ENCODE data around the gene YWHAE. TPM values are rescaled to one million over a fixed set of nuclear protein-coding genes. Genes with fewer than 3 reads are reported as not detected.

YWHAE gene
- total and polyA plus RNA-seq, 2 experiments from 2014 or later: 287 to 599 TPM

DNA sequence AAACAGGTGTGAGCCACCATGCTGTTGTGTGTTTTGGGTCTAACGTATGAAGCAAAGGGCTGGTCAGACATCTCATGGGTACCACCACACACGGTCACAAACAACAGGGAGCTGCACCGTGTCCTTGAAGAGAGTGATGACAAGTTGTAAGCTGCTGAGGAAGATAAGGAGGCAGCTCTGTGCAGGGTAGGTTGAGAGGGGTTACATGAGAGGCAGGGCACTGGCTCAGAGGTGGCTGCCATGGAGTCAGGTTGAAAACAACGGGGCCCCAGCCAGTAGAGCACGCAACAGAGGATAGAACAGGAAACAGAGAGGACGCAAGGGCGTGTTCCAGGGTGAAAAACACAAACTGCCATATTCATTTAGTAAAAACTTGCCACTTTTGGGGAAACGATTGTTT is 68.3 kb downstream of the YWHAE start:
- TF ChIP-seq EZH2phosphoT487 (IDR thresholded peaks at IDR 0.05; ENCODE audit: insufficient read depth, low read depth): no peak
- no peak for TF ChIP-seq EZH2 (IDR thresholded peaks at IDR 0.05; ENCODE audit: insufficient read depth, poor library complexity, severe bottlenecking)
- in situ Hi-C loops (cut with MboI): no loop called here
- H3K36me3 ChIP-seq (ENCODE audit: low read depth): no peaks in the 10 kb centered on the region

DNA sequence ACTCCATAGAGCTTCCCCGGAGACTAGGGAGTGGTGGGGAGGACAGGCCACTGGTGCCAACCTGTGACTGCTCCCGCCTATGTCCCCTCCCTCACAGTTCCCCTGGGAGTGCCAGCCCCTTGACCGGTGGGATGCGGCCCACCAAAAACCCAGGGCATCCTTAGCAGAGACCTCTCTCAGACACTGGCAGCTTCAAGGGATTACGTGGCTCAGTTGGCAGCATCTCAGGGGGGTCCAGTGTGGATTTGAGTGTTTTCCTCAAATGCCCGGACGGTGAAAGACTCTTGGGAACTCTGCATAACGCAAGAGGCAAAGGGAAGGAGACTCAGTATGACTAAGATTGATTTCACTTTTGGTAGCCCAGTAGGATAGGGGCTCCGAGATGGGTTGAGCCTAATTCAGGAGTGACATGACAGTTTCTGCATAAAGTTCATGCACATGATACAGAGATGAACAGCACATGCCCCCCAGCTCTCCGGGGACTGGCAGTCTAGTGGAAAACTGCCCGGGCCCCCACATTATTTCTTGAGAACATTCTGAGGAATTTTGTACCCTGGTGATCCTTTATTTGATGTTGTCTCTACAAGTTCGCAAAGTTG is 70.2 kb downstream of the YWHAE start:
- TF ChIP-seq EZH2 (IDR thresholded peaks at IDR 0.05; ENCODE audit: insufficient read depth, poor library complexity, severe bottlenecking): no peak
- TF ChIP-seq EZH2phosphoT487 (IDR thresholded peaks at IDR 0.05; ENCODE audit: insufficient read depth, low read depth): no peak

More for the DNA sequence above, 68.3 kb downstream of the YWHAE start:
- WGBS, 2 experiments (ENCODE audit: low coverage in 1 of 2, low lambda C conversion rate in 2 of 2, missing lambda C conversion rate in 2 of 2): 82% methylated on average over 8 of the region's 8 CpGs
- no peak overlapping the region for H3K4me2 ChIP-seq (ENCODE audit: unreplicated experiment)
- no peaks in the 10 kb centered on the region for H3K9me2 ChIP-seq (ENCODE audit: insufficient read depth)
- no peaks in the 10 kb centered on the region for H3K79me2 ChIP-seq (ENCODE audit: insufficient read depth)
- no peak overlapping the region for H3K27ac ChIP-seq
- H3K9ac ChIP-seq: no peak overlapping the region
- no peak overlapping the region for H3K4me3 ChIP-seq
- DNase-seq: no peak
- no peaks in the 10 kb centered on the region for H3K27me3 ChIP-seq (replicated peaks; ENCODE audit: insufficient read depth)
- H3F3A ChIP-seq (ENCODE audit: insufficient read depth): peaks cover 5% of the 10 kb centered on the region; the same call in 1 of the 2 replicates
- H4K20me1 ChIP-seq (ENCODE audit: insufficient read depth): no peaks in the 10 kb centered on the region
- H3K4me1 ChIP-seq (ENCODE audit: insufficient read depth): no peaks in the 10 kb centered on the region
- H3K9me3 ChIP-seq (ENCODE audit: low read depth): no peaks in the 10 kb centered on the region
- H2AFZ ChIP-seq: no peak overlapping the region

DNA sequence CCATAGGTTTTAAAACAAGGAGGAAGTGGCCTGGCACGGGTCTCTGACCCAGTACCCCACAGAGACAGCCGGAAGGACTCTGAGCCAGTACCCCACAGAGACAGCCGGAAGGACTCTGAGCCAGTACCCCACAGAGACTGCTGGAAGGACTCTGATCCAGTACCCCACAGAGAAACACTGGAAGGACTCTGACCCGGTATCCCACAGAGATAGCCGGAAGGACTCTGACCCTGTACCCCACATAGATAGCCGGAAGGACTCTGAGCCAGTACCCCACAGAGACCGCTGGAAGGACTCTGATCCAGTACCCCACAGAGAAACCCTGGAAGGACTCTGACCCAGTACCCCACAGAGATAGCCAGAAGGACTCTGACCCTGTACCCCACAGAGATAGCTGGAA is 71.6 kb downstream of the YWHAE start:
- DNase-seq: no peak
- H3K79me2 ChIP-seq (ENCODE audit: insufficient read depth): no peaks in the 10 kb centered on the region
- in situ Hi-C loops (cut with MboI): no loop called here
- H2AFZ ChIP-seq: no peak overlapping the region
- WGBS, 2 experiments (ENCODE audit: low coverage in 1 of 2, low lambda C conversion rate in 2 of 2, missing lambda C conversion rate in 2 of 2): 50 to 60% methylated on average over 6 of the region's 7 CpGs
- no peaks in the 10 kb centered on the region for H3K36me3 ChIP-seq (ENCODE audit: low read depth)
- no peak for TF ChIP-seq EZH2phosphoT487 (IDR thresholded peaks at IDR 0.05; ENCODE audit: insufficient read depth, low read depth)
- no peak for TF ChIP-seq EZH2 (IDR thresholded peaks at IDR 0.05; ENCODE audit: insufficient read depth, poor library complexity, severe bottlenecking)
- peaks cover 3% of the 10 kb centered on the region; the same call in 1 of the 2 replicates for H3F3A ChIP-seq (ENCODE audit: insufficient read depth)
- no peak overlapping the region for H3K27ac ChIP-seq
- H4K20me1 ChIP-seq (ENCODE audit: insufficient read depth): no peaks in the 10 kb centered on the region
- no peaks in the 10 kb centered on the region for H3K4me1 ChIP-seq (ENCODE audit: insufficient read depth)
- H3K9me2 ChIP-seq (ENCODE audit: insufficient read depth): no peaks in the 10 kb centered on the region
- no peak overlapping the region for H3K4me3 ChIP-seq
- no peaks in the 10 kb centered on the region for H3K27me3 ChIP-seq (replicated peaks; ENCODE audit: insufficient read depth)
- no peak overlapping the region for H3K9ac ChIP-seq
- H3K9me3 ChIP-seq (ENCODE audit: low read depth): no peaks in the 10 kb centered on the region
- H3K4me2 ChIP-seq (ENCODE audit: unreplicated experiment): no peak overlapping the region

More for the DNA sequence above, 70.2 kb downstream of the YWHAE start:
- no peak overlapping the region for H2AFZ ChIP-seq
- no peak overlapping the region for H3K9ac ChIP-seq
- no peaks in the 10 kb centered on the region for H3K27me3 ChIP-seq (replicated peaks; ENCODE audit: insufficient read depth)
- no peaks in the 10 kb centered on the region for H3K9me2 ChIP-seq (ENCODE audit: insufficient read depth)
- H3K4me2 ChIP-seq (ENCODE audit: unreplicated experiment): no peak overlapping the region
- H3K4me1 ChIP-seq (ENCODE audit: insufficient read depth): no peaks in the 10 kb centered on the region
- H3K27ac ChIP-seq: no peak overlapping the region
- in situ Hi-C loops (cut with MboI): no loop called here
- H3K79me2 ChIP-seq (ENCODE audit: insufficient read depth): no peaks in the 10 kb centered on the region
- H3F3A ChIP-seq (ENCODE audit: insufficient read depth): peaks cover 5% of the 10 kb centered on the region; the same call in 1 of the 2 replicates
- H3K4me3 ChIP-seq: no peak overlapping the region
- WGBS, 2 experiments (ENCODE audit: low coverage in 1 of 2, low lambda C conversion rate in 2 of 2, missing lambda C conversion rate in 2 of 2): 87% methylated on average over 11 to 12 of the region's 12 CpGs
- no peak for DNase-seq
- no peaks in the 10 kb centered on the region for H3K36me3 ChIP-seq (ENCODE audit: low read depth)
- H3K9me3 ChIP-seq (ENCODE audit: low read depth): no peaks in the 10 kb centered on the region
- no peaks in the 10 kb centered on the region for H4K20me1 ChIP-seq (ENCODE audit: insufficient read depth)

DNA sequence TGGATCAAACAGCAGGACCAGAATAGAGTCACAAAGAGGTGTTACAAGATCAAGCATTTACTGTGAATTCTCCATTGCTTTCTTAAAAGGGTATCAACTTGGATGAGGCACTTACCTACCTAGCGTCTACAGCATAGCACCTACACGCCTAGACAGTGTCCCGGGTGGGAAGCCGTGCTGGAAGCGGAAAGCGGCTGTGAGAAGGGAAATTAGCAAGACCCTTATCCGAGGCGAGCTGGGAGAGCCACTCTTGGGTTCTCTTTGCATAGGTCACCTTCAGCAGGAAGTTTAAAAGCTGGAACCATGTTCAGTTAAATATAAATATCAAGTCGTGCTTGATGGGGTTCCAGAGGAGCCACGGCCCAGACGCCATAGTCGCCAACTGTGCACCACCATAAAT is 74.3 kb downstream of the YWHAE start:
- Histone ChIP-seq H3K27me3 (replicated peaks; ENCODE audit: insufficient read depth) (no peaks in the 10 kb centered on the region), H3K36me3 (ENCODE audit: low read depth) (no peaks in the 10 kb centered on the region), H2AFZ (no peak overlapping the region), H3K4me1 (ENCODE audit: insufficient read depth) (no peaks in the 10 kb centered on the region), H4K20me1 (ENCODE audit: insufficient read depth) (no peaks in the 10 kb centered on the region), H3K9me2 (ENCODE audit: insufficient read depth) (no peaks in the 10 kb centered on the region), H3F3A (ENCODE audit: insufficient read depth) (no peaks in the 10 kb centered on the region), H3K27ac (no peak overlapping the region), H3K79me2 (ENCODE audit: insufficient read depth) (no peaks in the 10 kb centered on the region), H3K9ac (no peak overlapping the region), H3K9me3 (ENCODE audit: low read depth) (no peaks in the 10 kb centered on the region), H3K4me2 (ENCODE audit: unreplicated experiment) (no peak overlapping the region), H3K4me3 (no peak overlapping the region)
- WGBS, 2 experiments (ENCODE audit: low coverage in 1 of 2, low lambda C conversion rate in 2 of 2, missing lambda C conversion rate in 2 of 2): 76% methylated on average over 12 of the region's 12 CpGs
- no peak for DNase-seq
- no peak for TF ChIP-seq EZH2phosphoT487 (IDR thresholded peaks at IDR 0.05; ENCODE audit: insufficient read depth, low read depth)
- in situ Hi-C loops (cut with MboI): no loop called here

Data from GM23248 (cell line).